GM10266 (cell line): Measurements from ENCODE around the gene KCNK4.
A peak's percentile ranks its signal among the peaks of the same experiment; 100 is the strongest.

ENCODE experiments used
- DNase-seq: peaks from one replicate; pipeline ENCODE4 v3.0.0; 2012; ENCODE audit errors: extremely low spot score
- TF ChIP-seq, protein P1 (sequence below): IDR thresholded peaks from 2 replicates; pipeline ENCODE4 v1.5.1; 2012; ENCODE audit warnings: mild to moderate bottlenecking, low read depth; ENCODE audit not compliant: control insufficient read depth, insufficient read depth; ENCODE audit errors: missing control alignments

KCNK4 gene

GRCh38 chr11:64260147-64260708, 30.9 kb upstream of the KCNK4 start:
- DNase-seq: peak; percentile 70

GRCh38 chr11:64261556-64262080, 29.5 kb upstream of the KCNK4 start:
- TF ChIP-seq, protein P1, sequence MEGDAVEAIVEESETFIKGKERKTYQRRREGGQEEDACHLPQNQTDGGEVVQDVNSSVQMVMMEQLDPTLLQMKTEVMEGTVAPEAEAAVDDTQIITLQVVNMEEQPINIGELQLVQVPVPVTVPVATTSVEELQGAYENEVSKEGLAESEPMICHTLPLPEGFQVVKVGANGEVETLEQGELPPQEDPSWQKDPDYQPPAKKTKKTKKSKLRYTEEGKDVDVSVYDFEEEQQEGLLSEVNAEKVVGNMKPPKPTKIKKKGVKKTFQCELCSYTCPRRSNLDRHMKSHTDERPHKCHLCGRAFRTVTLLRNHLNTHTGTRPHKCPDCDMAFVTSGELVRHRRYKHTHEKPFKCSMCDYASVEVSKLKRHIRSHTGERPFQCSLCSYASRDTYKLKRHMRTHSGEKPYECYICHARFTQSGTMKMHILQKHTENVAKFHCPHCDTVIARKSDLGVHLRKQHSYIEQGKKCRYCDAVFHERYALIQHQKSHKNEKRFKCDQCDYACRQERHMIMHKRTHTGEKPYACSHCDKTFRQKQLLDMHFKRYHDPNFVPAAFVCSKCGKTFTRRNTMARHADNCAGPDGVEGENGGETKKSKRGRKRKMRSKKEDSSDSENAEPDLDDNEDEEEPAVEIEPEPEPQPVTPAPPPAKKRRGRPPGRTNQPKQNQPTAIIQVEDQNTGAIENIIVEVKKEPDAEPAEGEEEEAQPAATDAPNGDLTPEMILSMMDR: no peak
- DNase-seq: no peak

More at GRCh38 chr11:64260147-64260708, 30.9 kb upstream of the KCNK4 start:
- TF ChIP-seq, protein P1: no peak

GRCh38 chr11:64262271-64263002, 28.7 kb upstream of the KCNK4 start:
- no peak for DNase-seq
- TF ChIP-seq, protein P1: no peak

DNA sequence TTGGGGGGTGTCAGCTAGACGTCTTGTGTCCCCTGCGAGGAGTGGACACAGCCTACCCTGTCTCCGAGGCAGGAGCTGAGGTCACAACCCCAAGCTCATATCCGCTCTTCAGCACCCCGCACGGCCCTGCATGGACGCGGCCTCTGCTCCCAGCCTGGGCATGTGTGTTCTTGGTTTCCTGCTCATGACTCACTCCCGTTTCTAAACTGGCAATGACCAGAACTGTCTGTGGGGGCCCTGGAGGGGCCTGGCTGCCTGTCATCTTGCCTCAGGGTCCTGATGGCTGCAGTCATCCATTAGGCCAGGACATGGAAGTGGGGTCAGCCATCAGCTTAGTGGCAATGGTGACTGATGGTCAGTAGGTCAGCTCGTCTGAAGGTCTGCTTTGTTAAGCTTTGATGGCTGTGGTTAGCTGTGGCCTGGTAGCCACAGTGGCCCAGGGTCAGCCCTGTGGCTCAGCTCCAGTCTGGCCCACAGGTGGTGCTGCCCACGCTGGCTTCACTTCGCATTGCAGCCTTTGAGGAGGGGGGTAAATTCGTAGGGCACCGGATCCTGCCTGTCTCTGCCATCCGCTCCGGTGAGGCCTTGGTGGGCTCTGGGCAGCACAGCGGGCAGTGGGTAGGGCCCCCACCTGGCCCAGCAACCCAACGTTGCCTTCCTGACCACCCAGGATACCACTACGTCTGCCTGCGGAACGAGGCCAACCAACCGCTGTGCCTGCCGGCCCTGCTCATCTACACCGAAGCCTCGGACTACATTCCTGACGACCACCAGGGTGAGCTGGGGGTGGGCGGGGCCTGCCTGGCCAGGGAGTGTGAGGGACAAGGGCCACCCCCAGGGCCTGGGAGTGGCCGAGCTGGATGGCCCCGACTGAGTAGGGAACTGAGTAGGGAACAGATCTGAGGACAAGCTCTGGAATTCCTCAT, 27.8 kb upstream of the KCNK4 start:
- no peak for DNase-seq
- TF ChIP-seq, protein P1: no peak

DNA sequence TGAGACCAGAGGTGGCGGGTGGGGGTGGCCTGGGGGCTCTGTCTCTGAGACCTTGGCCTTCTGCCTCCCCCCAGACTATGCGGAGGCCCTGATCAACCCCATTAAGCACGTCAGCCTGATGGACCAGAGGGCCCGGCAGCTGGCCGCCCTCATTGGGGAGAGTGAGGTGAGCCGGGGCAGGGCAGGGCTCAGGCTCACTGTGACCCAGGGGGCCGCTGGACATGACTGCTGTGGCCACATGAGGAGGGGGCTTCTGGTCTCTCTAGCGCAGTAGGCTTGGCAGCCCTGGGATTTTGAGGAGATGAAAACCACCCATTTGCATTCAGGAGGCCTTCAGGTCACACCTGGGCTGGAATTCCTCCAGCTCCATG, 27.2 kb upstream of the KCNK4 start:
- no peak for DNase-seq
- TF ChIP-seq, protein P1: no peak

DNA sequence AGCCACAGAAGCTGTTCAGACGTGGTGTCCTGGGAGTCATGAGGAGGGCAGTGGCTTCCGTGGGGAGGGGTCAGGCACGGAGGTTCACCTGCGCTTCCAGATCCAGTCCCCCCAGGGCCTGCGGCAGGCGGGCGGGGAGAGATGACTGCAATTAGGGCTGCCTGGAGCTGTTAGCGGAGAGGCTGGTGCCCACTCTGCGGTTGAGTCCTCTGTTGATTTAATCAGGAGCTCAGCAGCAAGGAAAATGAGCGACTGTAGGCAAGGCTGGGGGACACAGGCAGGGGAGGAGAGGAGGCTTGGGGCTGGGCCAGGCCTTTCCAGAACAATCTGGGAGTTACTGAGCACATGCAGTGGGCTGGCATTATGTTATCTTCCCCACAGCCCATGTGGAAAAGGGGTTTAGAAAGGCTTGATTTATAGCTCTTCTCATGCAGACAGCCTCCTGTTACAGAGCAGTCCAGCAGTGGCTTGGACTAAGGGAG, 26.7 kb upstream of the KCNK4 start:
- DNase-seq: no peak
- TF ChIP-seq, protein P1: no peak
